HG03342 (cell line): ENCODE measurements around the gene SNAI3.
A peak's percentile ranks its signal among the peaks of the same experiment; 100 is the strongest.

Experiments
- ATAC-seq: cut with Tn5 transposase; IDR thresholded peaks from one replicate; pipeline ENCODE4 v1.9.1; 2021; ENCODE audit warnings: mild to moderate bottlenecking, moderate library complexity; ENCODE audit not compliant: unreplicated experiment

Gene SNAI3

GRCh38 chr16:88686439-88687253 lies at the start of gene SNAI3:
Gene SNAI3, minus strand, starts transcription at chr16:88686507. Its CDS starts 101 bp downstream, at chr16:88686406.
- ATAC-seq, result peak; percentile 57

- ATAC-seq, result no peak
Observed at GRCh38 chr16:88736088-88736487, 49.8 kb upstream of the SNAI3 start.

GRCh38 chr16:88735616-88736015 lies 49.3 kb upstream of the SNAI3 start:
- ATAC-seq, result no peak

- ATAC-seq, result no peak
Observed at GRCh38 chr16:88735121-88735520, 48.8 kb upstream of the SNAI3 start.

- no peak for ATAC-seq
Observed at GRCh38 chr16:88734361-88734728, 48.0 kb upstream of the SNAI3 start.

- no peak for ATAC-seq
Observed at GRCh38 chr16:88733630-88734360, 47.5 kb upstream of the SNAI3 start.

- no peak for ATAC-seq
Observed at GRCh38 chr16:88732961-88733294, 46.6 kb upstream of the SNAI3 start.

- no peak for ATAC-seq
Observed at GRCh38 chr16:88732172-88732960, 46.1 kb upstream of the SNAI3 start.

- ATAC-seq, result no peak
Observed at GRCh38 chr16:88731699-88732098, 45.4 kb upstream of the SNAI3 start.

- no peak for ATAC-seq
Observed at GRCh38 chr16:88730632-88731607, 44.6 kb upstream of the SNAI3 start.

GRCh38 chr16:88727871-88728270 lies 41.6 kb upstream of the SNAI3 start:
- ATAC-seq, result no peak

GRCh38 chr16:88726981-88727380 lies 40.7 kb upstream of the SNAI3 start:
- ATAC-seq, result no peak

GRCh38 chr16:88726408-88726749 lies 40.1 kb upstream of the SNAI3 start:
- ATAC-seq, result no peak

GRCh38 chr16:88725609-88726407 lies 39.5 kb upstream of the SNAI3 start:
- no peak for ATAC-seq

GRCh38 chr16:88724855-88725555 lies 38.7 kb upstream of the SNAI3 start:
- ATAC-seq, result no peak

GRCh38 chr16:88723911-88724310 lies 37.6 kb upstream of the SNAI3 start:
- ATAC-seq, result no peak

GRCh38 chr16:88723507-88723887 lies 37.2 kb upstream of the SNAI3 start:
- no peak for ATAC-seq

GRCh38 chr16:88722784-88723506 lies 36.6 kb upstream of the SNAI3 start:
- no peak for ATAC-seq
